Progenitor cell of endocrine pancreas (in vitro differentiated cells): Measurements from ENCODE around the gene TMEM92. TPM values are rescaled to one million over a fixed set of nuclear protein-coding genes. Genes with fewer than 3 reads are reported as not detected.

Source experiments
- DNase-seq: peaks from one replicate; pipeline ENCODE4 v3.0.0; 2021; ENCODE audit warnings: low spot score; ENCODE audit not compliant: unreplicated experiment
- H3K27ac Mint-ChIP-seq: 2 replicates; pipeline ENCODE4 v1.8.0; 2021; ENCODE audit warnings: mild to moderate bottlenecking, moderate library complexity, mixed read lengths
- H3K27me3 Mint-ChIP-seq: 2 replicates; pipeline ENCODE4 v1.8.0; 2021; ENCODE audit warnings: mixed read lengths
- H3K36me3 Mint-ChIP-seq: 2 replicates; pipeline ENCODE4 v1.8.0; 2022; ENCODE audit warnings: mixed read lengths; ENCODE audit not compliant: insufficient read depth
- H3K4me1 Mint-ChIP-seq: 2 replicates; pipeline ENCODE4 v1.8.0; 2021; ENCODE audit warnings: low read depth, mixed read lengths
- H3K4me3 Mint-ChIP-seq: 2 replicates; pipeline ENCODE4 v1.8.0; 2021; ENCODE audit warnings: low read depth, mild to moderate bottlenecking, moderate library complexity, mixed read lengths
- H3K9me3 Mint-ChIP-seq: 2 replicates; pipeline ENCODE4 v1.8.0; 2021; ENCODE audit warnings: low read depth, mixed read lengths
- long read RNA-seq: library from polyadenylated mRNA; unstranded; transcript quantifications from one replicate; pipeline ENCODE4 v2.0.0, GENCODE V29; 2020
- total RNA-seq: library from RNA; stranded (reverse); gene quantifications from 2 replicates; pipeline ENCODE4 v1.2.1, GENCODE V29; 2021
- TF ChIP-seq, protein P1 (sequence below): fragments of 200-600 bp; sonication (generic); IDR thresholded peaks from one replicate; pipeline ENCODE4 v1.5.0; 2021; ENCODE audit warnings: antibody characterized with exemption, mild to moderate bottlenecking; ENCODE audit not compliant: unreplicated experiment

TMEM92 gene
- 7.4 and 7.6 TPM in 2 replicates for total RNA-seq
- long read RNA-seq, partial matches to known transcripts = 0 of 1 reads
- long read RNA-seq, other reads (novel, unspliced or antisense) = 1 of 1 reads

DNA sequence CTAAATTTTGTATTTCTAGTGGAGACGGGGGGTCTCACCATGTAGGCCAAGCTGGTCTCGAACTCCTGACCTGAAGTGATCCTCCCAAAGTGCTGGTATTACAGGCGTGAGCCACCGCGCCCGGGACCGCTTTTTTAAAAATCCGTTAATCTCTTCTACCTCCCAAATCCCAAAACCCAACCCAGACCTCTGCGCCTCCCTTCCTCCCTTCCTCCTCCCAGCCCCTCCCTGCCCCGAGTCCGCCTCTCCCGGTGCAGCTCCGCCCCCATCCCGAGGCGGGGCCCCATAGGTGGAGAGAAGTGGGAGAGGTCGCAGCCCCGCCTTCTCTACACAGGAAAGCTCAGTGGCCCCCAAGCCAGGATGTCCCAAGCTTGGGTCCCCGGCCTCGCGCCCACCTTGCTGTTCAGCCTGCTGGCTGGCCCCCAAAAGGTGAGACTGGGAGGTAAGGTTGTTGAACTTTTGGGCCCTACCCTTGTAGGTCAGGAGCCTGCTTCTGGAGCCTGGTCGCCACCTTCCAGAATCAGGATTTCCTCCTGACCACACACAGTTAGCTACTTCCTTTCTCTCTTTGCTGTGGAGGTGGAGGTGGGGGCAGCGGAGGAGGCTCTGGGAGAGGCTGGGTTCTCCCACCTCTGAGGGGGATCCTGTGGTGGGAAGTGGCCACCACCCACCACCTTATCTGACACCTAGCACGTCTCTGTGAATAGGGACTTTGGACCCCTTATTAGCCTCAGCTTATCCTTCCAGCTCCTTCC lies at the start of gene TMEM92:
TMEM92 (plus strand) TSS at position 325 of the 755 bp plus-strand sequence; CDS start at position 361, 36 bp downstream.
- peaks cover 22% of the 10 kb centered on the region for H3K27me3 Mint-ChIP-seq
- TF ChIP-seq, protein P1, sequence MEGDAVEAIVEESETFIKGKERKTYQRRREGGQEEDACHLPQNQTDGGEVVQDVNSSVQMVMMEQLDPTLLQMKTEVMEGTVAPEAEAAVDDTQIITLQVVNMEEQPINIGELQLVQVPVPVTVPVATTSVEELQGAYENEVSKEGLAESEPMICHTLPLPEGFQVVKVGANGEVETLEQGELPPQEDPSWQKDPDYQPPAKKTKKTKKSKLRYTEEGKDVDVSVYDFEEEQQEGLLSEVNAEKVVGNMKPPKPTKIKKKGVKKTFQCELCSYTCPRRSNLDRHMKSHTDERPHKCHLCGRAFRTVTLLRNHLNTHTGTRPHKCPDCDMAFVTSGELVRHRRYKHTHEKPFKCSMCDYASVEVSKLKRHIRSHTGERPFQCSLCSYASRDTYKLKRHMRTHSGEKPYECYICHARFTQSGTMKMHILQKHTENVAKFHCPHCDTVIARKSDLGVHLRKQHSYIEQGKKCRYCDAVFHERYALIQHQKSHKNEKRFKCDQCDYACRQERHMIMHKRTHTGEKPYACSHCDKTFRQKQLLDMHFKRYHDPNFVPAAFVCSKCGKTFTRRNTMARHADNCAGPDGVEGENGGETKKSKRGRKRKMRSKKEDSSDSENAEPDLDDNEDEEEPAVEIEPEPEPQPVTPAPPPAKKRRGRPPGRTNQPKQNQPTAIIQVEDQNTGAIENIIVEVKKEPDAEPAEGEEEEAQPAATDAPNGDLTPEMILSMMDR = no peak
- peak within 1 kb of the TSS; percentile 79 for H3K27ac Mint-ChIP-seq
- peaks cover 20% of the 10 kb centered on the region for H3K4me1 Mint-ChIP-seq
- H3K9me3 Mint-ChIP-seq = no peaks in the 10 kb centered on the region
- peak within 1 kb of the TSS; percentile 70 for H3K4me3 Mint-ChIP-seq
- H3K36me3 Mint-ChIP-seq = no peaks in the 10 kb centered on the region
- DNase-seq = peak; percentile 53

DNA sequence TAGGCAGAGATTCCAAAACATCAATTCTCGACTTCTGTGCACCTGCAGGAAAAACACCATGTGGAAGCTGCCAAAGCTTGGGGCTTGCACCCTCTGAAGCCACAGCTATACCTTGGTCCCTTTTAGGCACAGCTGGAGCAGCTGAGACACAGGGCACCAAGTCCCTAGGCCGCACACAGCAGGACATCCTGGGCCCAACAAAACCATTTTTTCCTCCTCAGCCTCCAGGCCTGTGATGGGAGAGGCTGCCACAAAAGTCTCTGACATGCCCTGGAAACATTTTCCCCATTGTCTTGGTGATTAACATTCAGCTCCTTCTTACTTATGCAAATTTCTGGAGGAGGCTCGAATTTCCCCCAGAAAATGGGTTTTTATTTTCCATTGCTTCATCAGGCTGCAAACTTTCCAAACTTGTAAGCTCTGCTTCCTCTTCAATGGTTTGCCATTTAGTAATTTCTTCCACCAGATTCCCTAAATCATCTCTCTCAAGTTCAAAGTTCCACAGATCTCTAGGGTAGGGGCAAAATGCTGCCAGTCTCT lies 48.5 kb upstream of the TMEM92 start:
- TF ChIP-seq, protein P1 = no peak
- Mint-ChIP-seq H3K4me3 (no peak overlapping the region), H3K27me3 (peaks cover 5% of the 10 kb centered on the region), H3K27ac (no peak overlapping the region), H3K9me3 (peaks cover 16% of the 10 kb centered on the region), H3K36me3 (no peaks in the 10 kb centered on the region), H3K4me1 (peaks cover 2% of the 10 kb centered on the region)
- DNase-seq = no peak

DNA sequence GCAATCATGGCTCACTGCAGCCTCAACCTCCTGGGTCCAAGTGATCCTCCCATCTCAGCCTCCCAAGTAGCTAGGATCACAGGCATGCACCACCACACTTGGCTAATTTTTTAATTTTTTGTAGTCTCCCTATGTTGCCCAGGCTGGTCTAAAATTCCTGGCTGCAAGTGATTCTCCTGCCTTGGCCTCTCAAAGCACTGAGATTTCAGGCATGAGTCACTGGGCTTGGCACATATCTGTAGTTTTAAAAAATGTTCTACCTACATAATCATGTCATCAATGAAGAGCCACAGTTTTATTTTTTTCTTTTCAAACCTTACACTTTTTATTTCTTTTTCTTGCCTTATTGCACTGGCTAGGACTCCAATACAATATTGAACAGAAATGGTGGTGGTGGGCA lies 39.7 kb upstream of the TMEM92 start:
- Mint-ChIP-seq H3K4me3 (no peak overlapping the region), H3K9me3 (peaks cover 10% of the 10 kb centered on the region), H3K4me1 (no peaks in the 10 kb centered on the region), H3K27ac (no peak overlapping the region), H3K27me3 (peaks cover 23% of the 10 kb centered on the region), H3K36me3 (no peaks in the 10 kb centered on the region)
- TF ChIP-seq, protein P1 = no peak
- no peak for DNase-seq

DNA sequence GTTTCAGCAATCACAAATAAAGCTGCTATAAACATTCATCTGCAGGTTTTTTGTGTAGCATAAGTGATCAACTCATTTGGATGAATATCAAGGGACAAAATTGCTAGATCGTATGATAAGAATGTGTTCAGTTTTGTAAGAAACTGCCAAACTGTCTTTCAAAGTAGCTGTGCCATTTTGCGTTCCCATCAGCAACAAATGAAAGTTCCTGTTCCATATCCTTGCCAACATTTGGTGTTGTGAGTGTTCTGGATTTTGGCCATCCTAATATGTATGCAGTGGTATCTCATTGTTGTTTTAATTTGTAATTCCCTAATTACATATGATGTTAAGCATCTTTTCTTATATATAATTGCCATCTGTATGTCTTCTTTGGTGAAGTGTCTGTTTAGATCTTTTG lies 36.4 kb upstream of the TMEM92 start:
- TF ChIP-seq, protein P1 = no peak
- no peaks in the 10 kb centered on the region for H3K36me3 Mint-ChIP-seq
- H3K27ac Mint-ChIP-seq = no peak overlapping the region
- H3K27me3 Mint-ChIP-seq = peaks cover 9% of the 10 kb centered on the region
- no peak overlapping the region for H3K4me3 Mint-ChIP-seq
- no peaks in the 10 kb centered on the region for H3K4me1 Mint-ChIP-seq
- peaks cover 5% of the 10 kb centered on the region for H3K9me3 Mint-ChIP-seq
- no peak for DNase-seq

DNA sequence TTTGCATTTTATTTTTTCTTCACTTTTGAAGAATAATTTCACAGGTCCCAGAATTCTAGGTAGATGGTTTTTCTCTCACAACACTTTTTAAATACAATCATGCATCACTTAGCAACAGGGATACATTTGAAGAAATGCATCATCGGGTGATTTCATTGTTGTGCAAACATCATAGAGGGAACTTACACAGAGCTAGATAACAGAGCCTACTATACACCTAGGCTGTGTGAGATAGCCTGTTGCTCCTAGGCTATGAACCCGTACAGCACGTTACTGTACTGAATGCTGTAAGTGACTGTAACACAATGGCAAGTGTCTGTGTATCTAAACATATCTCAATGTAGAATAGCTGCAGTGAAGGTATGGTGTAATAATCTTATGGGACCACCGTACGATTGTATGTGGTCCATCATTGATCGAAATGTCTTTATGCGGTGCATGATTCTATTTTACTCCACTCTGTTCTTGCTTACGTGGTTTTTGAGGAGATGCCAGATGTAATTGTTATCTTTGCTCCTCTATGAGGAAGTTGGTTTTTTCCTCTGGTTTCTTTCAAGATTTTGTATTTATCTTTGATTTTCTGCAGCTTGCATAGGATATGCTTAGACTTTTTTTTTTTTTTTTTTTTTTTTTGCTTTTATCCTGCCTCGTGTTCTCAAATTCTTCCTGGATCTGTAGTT lies 35.5 kb upstream of the TMEM92 start:
- Mint-ChIP-seq H3K27ac (no peak overlapping the region), H3K27me3 (peaks cover 9% of the 10 kb centered on the region), H3K36me3 (no peaks in the 10 kb centered on the region)

More for the DNA sequence above, 35.5 kb upstream of the TMEM92 start:
- peaks cover under 1% of the 10 kb centered on the region for H3K9me3 Mint-ChIP-seq
- no peaks in the 10 kb centered on the region for H3K4me1 Mint-ChIP-seq
- no peak overlapping the region for H3K4me3 Mint-ChIP-seq
- no peak for DNase-seq
- TF ChIP-seq, protein P1 = no peak
